ENCODE results near the gene ST14. TPM values are rescaled to one million over a fixed set of nuclear protein-coding genes. Genes with fewer than 3 reads are reported as not detected.

The ST14 gene
- total RNA-seq, 1 donor from 2014 or later, result 22.6 TPM

DNA sequence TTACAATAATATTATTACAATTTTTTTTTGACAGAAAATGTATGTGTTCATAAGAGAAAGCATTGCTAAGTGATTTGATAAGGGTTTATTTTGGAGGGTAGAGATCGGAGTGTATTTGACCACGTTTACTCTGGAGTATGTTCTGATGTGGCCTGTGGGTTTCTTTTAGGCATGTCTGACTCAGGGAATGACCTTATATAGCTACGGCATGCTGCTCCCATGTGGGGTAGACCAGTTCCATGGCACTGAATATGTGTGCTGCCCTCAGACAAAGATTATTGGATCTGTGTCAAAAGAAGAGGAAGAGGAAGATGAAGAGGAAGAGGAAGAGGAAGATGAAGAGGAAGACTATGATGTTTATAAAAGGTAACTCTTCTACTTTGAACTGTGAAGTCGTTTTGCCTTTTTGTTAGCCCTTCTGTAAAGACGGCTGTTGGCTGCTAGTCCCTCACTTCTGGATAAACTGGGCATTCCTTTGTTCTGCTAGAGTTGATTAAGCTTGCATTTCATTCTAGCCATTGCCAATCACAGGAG is 38.1 kb upstream of the ST14 start:
- ATAC-seq (ENCODE audit: low read depth), result peak; percentile 16
- H3K36me3 Mint-ChIP-seq (ENCODE audit: low read depth), result peaks cover 33% of the 10 kb centered on the region
- peak overlapping the region; percentile 80 for H3K27ac Mint-ChIP-seq
- intact Hi-C loops (cut with micrococcal nuclease), result no loop called here
- peak overlapping the region; percentile 41 for H3K4me3 Mint-ChIP-seq
- ChIA-PET POLR2A (interaction anchor here (0.6 to 2.5 kb wide), 4 partner anchors 11 to 208 kb away, joined by 3 to 22 read pairs (median 4); partner anchors contain the start of gene PRDM10), CTCF (interaction anchor here (1.8 to 4.9 kb wide), 2 partner anchors 11 to 51 kb away, joined by 7 to 27 read pairs; no protein-coding TSS in a partner anchor)
- H3K4me1 Mint-ChIP-seq, result peaks cover 77% of the 10 kb centered on the region
- no peaks in the 10 kb centered on the region for H3K9me3 Mint-ChIP-seq
- DNase-seq, result no peak
- no peaks in the 10 kb centered on the region for H3K27me3 Mint-ChIP-seq
- TF ChIP-seq, protein P1, sequence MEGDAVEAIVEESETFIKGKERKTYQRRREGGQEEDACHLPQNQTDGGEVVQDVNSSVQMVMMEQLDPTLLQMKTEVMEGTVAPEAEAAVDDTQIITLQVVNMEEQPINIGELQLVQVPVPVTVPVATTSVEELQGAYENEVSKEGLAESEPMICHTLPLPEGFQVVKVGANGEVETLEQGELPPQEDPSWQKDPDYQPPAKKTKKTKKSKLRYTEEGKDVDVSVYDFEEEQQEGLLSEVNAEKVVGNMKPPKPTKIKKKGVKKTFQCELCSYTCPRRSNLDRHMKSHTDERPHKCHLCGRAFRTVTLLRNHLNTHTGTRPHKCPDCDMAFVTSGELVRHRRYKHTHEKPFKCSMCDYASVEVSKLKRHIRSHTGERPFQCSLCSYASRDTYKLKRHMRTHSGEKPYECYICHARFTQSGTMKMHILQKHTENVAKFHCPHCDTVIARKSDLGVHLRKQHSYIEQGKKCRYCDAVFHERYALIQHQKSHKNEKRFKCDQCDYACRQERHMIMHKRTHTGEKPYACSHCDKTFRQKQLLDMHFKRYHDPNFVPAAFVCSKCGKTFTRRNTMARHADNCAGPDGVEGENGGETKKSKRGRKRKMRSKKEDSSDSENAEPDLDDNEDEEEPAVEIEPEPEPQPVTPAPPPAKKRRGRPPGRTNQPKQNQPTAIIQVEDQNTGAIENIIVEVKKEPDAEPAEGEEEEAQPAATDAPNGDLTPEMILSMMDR (IDR thresholded peaks at IDR 0.05), result no peak

DNA sequence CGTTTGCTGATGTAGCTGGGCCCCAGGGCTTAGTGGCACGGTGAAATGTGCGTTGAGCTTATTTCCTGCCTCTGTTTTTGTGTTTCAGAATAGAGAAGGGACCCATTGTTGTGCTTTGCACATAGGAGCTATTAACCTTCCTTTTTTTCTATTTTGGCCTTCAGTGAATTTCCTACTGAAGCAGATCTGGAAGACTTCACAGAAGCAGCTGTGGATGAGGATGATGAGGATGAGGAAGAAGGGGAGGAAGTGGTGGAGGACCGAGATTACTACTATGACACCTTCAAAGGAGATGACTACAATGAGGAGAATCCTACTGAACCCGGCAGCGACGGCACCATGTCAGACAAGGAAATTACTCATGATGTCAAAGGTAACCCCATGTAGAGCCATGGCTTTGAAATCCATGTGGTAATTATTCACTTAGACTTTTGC is 37.4 kb upstream of the ST14 start:
- peak overlapping the region; percentile 80 for H3K27ac Mint-ChIP-seq
- peaks cover 75% of the 10 kb centered on the region for H3K4me1 Mint-ChIP-seq
- DNase-seq (no peak), ATAC-seq (ENCODE audit: low read depth) (peak; percentile 30)
- no peaks in the 10 kb centered on the region for H3K9me3 Mint-ChIP-seq
- ChIA-PET POLR2A (interaction anchor here (0.6 to 2.5 kb wide), 5 partner anchors 10 to 209 kb away, joined by 3 to 22 read pairs (median 4); partner anchors contain the start of gene PRDM10), CTCF (interaction anchor here (1.8 to 4.9 kb wide), 2 partner anchors 10 to 51 kb away, joined by 7 to 27 read pairs; no protein-coding TSS in a partner anchor)
- H3K4me3 Mint-ChIP-seq, result peak overlapping the region; percentile 35
- H3K36me3 Mint-ChIP-seq (ENCODE audit: low read depth), result peaks cover 35% of the 10 kb centered on the region
- TF ChIP-seq, protein P1 (IDR thresholded peaks at IDR 0.05), result no peak
- intact Hi-C loops (cut with micrococcal nuclease), result no loop called here
- no peaks in the 10 kb centered on the region for H3K27me3 Mint-ChIP-seq

DNA sequence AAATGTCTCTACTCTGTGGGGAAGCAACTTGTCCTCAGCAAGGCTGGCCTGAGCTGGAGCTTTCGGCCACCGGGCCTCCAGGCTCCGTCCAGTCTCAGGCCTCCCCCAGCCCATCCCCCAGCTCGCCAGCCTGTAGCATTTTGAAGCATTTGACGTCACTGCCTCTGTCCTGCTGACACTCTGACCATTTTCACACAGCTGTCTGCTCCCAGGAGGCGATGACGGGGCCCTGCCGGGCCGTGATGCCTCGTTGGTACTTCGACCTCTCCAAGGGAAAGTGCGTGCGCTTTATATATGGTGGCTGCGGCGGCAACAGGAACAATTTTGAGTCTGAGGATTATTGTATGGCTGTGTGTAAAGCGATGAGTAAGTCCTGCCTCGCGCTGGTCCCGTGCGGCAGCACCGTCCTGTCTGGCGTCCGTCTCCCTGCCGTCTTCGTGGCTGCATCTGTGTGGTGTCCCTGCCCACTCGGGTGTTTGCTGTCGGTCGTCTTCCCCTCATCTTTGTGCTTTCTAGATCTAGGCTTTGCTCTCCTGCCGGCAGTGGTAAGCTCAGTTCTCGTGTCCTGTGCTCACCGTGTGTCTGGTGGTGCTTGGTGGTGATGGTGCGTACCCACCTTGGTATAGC is 36.1 kb upstream of the ST14 start:
- H3K4me3 Mint-ChIP-seq, result no peak overlapping the region
- peaks cover 47% of the 10 kb centered on the region for H3K36me3 Mint-ChIP-seq (ENCODE audit: low read depth)
- TF ChIP-seq, protein P1 (IDR thresholded peaks at IDR 0.05), result no peak
- POLR2A ChIA-PET, result interaction anchor here (1.4 kb wide), 1 partner anchor 121 kb away, joined by 13 read pairs; the partner anchor contains the start of gene PRDM10
- H3K27me3 Mint-ChIP-seq, result no peaks in the 10 kb centered on the region
- peaks cover 62% of the 10 kb centered on the region for H3K4me1 Mint-ChIP-seq
- CTCF ChIA-PET, result interaction anchor here (1.0 to 4.9 kb wide), 2 partner anchors 9 to 198 kb away, joined by 3 to 27 read pairs; no protein-coding TSS in a partner anchor
- peak overlapping the region; percentile 27 for H3K27ac Mint-ChIP-seq
- ATAC-seq (ENCODE audit: low read depth) (no peak), DNase-seq (no peak)
- no peaks in the 10 kb centered on the region for H3K9me3 Mint-ChIP-seq
- intact Hi-C loops (cut with micrococcal nuclease), result no loop called here

DNA sequence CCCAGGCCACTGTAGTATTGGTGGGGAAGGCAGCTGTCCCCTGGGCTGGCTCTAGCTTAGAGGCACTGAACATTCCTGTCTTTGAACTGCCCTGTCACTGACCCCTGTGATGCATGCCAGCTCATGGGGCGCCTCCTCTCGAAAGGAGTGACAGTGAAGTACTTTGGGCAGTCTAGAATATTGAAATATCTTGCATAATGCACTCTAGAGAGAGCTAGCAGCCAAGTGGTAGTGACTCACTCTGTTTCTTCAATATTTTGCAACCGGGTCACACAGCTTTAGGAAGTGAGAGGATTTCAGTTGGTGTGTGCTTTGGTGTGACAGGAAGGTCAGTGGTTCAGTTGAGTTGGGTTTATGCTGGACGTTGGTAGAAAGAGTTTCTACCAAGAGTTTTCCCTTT is 35.5 kb upstream of the ST14 start:
- ATAC-seq (ENCODE audit: low read depth) (no peak), DNase-seq (no peak)
- CTCF ChIA-PET, result interaction anchor here (1.0 to 4.9 kb wide), 2 partner anchors 8 to 198 kb away, joined by 3 to 27 read pairs; no protein-coding TSS in a partner anchor
- TF ChIP-seq, protein P1 (IDR thresholded peaks at IDR 0.05), result no peak
- Mint-ChIP-seq H3K36me3 (ENCODE audit: low read depth) (peaks cover 52% of the 10 kb centered on the region), H3K27me3 (no peaks in the 10 kb centered on the region), H3K27ac (peak overlapping the region; percentile 27), H3K9me3 (no peaks in the 10 kb centered on the region), H3K4me1 (peaks cover 57% of the 10 kb centered on the region), H3K4me3 (no peak overlapping the region)
- POLR2A ChIA-PET, result interaction anchor here (0.6 to 1.4 kb wide), 2 partner anchors 121 to 147 kb away, joined by 4 to 13 read pairs; partner anchors contain the start of gene PRDM10
- intact Hi-C loops (cut with micrococcal nuclease), result no loop called here

DNA sequence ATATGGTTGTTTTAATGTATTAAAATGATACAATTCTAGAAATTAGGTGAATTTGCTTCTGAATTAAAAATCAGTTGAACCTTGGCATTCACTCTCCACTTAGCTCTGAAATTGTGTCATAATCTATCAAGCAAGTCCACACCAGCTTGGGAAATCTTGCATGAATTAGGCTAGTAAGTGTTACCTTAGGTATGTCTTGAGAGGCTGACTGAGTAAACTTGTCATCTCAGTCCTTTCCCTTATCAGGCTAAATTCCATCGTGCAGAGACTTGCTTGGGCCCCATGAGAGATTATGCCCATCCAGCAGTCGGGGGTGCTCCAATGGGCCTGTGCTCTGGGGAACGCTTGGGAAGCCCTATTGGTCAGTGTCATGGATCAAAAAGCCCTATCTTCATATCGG is 33.9 kb upstream of the ST14 start:
- ATAC-seq (ENCODE audit: low read depth), result no peak
- ChIA-PET CTCF (interaction anchor here (0.9 kb wide), 1 partner anchor 10 kb away, joined by 3 read pairs; no protein-coding TSS in a partner anchor), POLR2A (no interaction called here)
- Mint-ChIP-seq H3K4me1 (peaks cover 41% of the 10 kb centered on the region), H3K36me3 (ENCODE audit: low read depth) (peaks cover 65% of the 10 kb centered on the region), H3K9me3 (no peaks in the 10 kb centered on the region), H3K27me3 (no peaks in the 10 kb centered on the region), H3K4me3 (no peak overlapping the region), H3K27ac (no peak overlapping the region)
- no peak for DNase-seq
- intact Hi-C loops (cut with micrococcal nuclease), result no loop called here
- TF ChIP-seq, protein P1 (IDR thresholded peaks at IDR 0.05), result no peak
